Neural cell (in vitro differentiated cells): ENCODE data around the gene RBM19. TPM values are rescaled to one million over a fixed set of nuclear protein-coding genes. Genes with fewer than 3 reads are reported as not detected.

Experiments used
- H2AFZ ChIP-seq: fragments of 200-600, 300-800 bp; sonication (generic), shearing (Covaris generic); 2 replicates; pipeline ENCODE4 v1.6.0; 2014; ENCODE audit warnings: low read depth, mild to moderate bottlenecking, antibody characterized with exemption, low read length, moderate library complexity
- H3F3A ChIP-seq: fragments of 200-600 bp; shearing (Covaris generic); 2 replicates; pipeline ENCODE4 v1.6.1; 2016; ENCODE audit warnings: mild to moderate bottlenecking, moderate library complexity, mixed read lengths, antibody characterized with exemption, low read length; ENCODE audit not compliant: insufficient read depth, poor library complexity, severe bottlenecking
- H3K27ac ChIP-seq: fragments of 200-600, 300-800 bp; sonication (generic), shearing (Covaris generic); 2 replicates; pipeline ENCODE4 v1.5.1; 2014; ENCODE audit warnings: mild to moderate bottlenecking, low read length, moderate library complexity
- H3K27me3 ChIP-seq: fragments of 300-800, 200-600 bp; sonication (generic), shearing (Covaris generic); 2 replicates; pipeline ENCODE4 v1.6.0; 2014; ENCODE audit warnings: mild to moderate bottlenecking, low read depth, low read length, moderate library complexity; ENCODE audit not compliant: insufficient read depth
- H3K36me3 ChIP-seq: fragments of 300-800, 200-600 bp; sonication (generic), shearing (Covaris generic); 2 replicates; pipeline ENCODE4 v1.5.1; 2014; ENCODE audit warnings: mild to moderate bottlenecking, antibody characterized with exemption, low read length, moderate library complexity; ENCODE audit not compliant: insufficient read depth
- H3K4me2 ChIP-seq: fragments of 300-800, 200-600 bp; sonication (generic), shearing (Covaris generic); 2 replicates; pipeline ENCODE4 v1.6.0; 2014; ENCODE audit warnings: mild to moderate bottlenecking, low read length
- H3K4me3 ChIP-seq: fragments of 300-800, 200-600 bp; sonication (generic), shearing (Covaris generic); 2 replicates; pipeline ENCODE4 v1.5.1; 2014; ENCODE audit warnings: mild to moderate bottlenecking, low read length, moderate library complexity
- H3K79me2 ChIP-seq: fragments of 200-600 bp; shearing (Covaris generic); replicated peaks from 2 replicates; pipeline ENCODE4 v1.6.0; 2014; ENCODE audit warnings: mild to moderate bottlenecking, low read length, moderate library complexity; ENCODE audit not compliant: insufficient read depth
- H3K9ac ChIP-seq: fragments of 300-800, 200-600 bp; sonication (generic), shearing (Covaris generic); 2 replicates; pipeline ENCODE4 v1.6.1; 2016; ENCODE audit warnings: mild to moderate bottlenecking, low read length, mixed read lengths
- H3K9me2 ChIP-seq: fragments of 200-600 bp; shearing (Covaris generic); 2 replicates; pipeline ENCODE4 v1.6.1; 2016; ENCODE audit warnings: mild to moderate bottlenecking, low read length, mixed read lengths; ENCODE audit not compliant: insufficient read depth
- H3K9me3 ChIP-seq: fragments of 200-600, 300-800 bp; sonication (generic), shearing (Covaris generic); 2 replicates; pipeline ENCODE4 v1.6.1; 2016; ENCODE audit warnings: mild to moderate bottlenecking, mixed run types, low read length, moderate library complexity, mixed read lengths
- H4K20me1 ChIP-seq: fragments of 200-600 bp; shearing (Covaris generic); 2 replicates; pipeline ENCODE4 v1.6.1; 2016; ENCODE audit warnings: mild to moderate bottlenecking, mixed run types; ENCODE audit not compliant: insufficient read depth
- CTCF ChIP-seq: fragments of 450-650 bp; IDR thresholded peaks from 2 replicates; pipeline ENCODE4 v1.5.1; 2014; ENCODE audit warnings: antibody characterized with exemption, mild to moderate bottlenecking, moderate library complexity; ENCODE audit not compliant: poor library complexity, severe bottlenecking
- EP300 ChIP-seq: fragments of 450-650 bp; conservative IDR thresholded peaks from 2 replicates; pipeline ENCODE4 v1.6.1; 2014; ENCODE audit warnings: antibody characterized with exemption, mild to moderate bottlenecking, moderate library complexity; ENCODE audit not compliant: poor library complexity, severe bottlenecking
- EZH2 ChIP-seq: fragments of 200-600, 300-800 bp; shearing (Covaris generic), sonication (generic); IDR thresholded peaks from 2 replicates; pipeline ENCODE4 v1.6.1; 2014; ENCODE audit warnings: antibody characterized with exemption, low read length, borderline replicate concordance, mild to moderate bottlenecking; ENCODE audit not compliant: insufficient read depth, poor library complexity, severe bottlenecking
- MXI1 ChIP-seq: fragments of 450-650 bp; conservative IDR thresholded peaks from 2 replicates; pipeline ENCODE4 v1.6.1; 2014; ENCODE audit warnings: antibody characterized with exemption, mild to moderate bottlenecking; ENCODE audit not compliant: poor library complexity, severe bottlenecking
- POLR2AphosphoS5 ChIP-seq: IDR thresholded peaks from 2 replicates; pipeline ENCODE4 v1.6.1; 2012
- RAD21 ChIP-seq: fragments of 450-650 bp; conservative IDR thresholded peaks from 2 replicates; pipeline ENCODE4 v1.6.1; 2014; ENCODE audit warnings: antibody characterized with exemption, mild to moderate bottlenecking, moderate library complexity
- REST ChIP-seq: IDR thresholded peaks from 2 replicates; pipeline ENCODE4 v1.6.1; 2012; ENCODE audit warnings: borderline replicate concordance
- SMC3 ChIP-seq: fragments of 450-650 bp; conservative IDR thresholded peaks from 2 replicates; pipeline ENCODE4 v1.6.1; 2014; ENCODE audit warnings: antibody characterized with exemption, mild to moderate bottlenecking, moderate library complexity; ENCODE audit not compliant: poor library complexity
- TAF1 ChIP-seq: IDR thresholded peaks from 2 replicates; pipeline ENCODE4 v1.6.1; 2012; ENCODE audit warnings: low read depth
- polyA plus RNA-seq: library from polyadenylated mRNA; depleted of rRNA; stranded (reverse); fragments of >200 nt; gene quantifications from 2 replicates; pipeline ENCODE4 v1.2.3, GENCODE V29; 2014

RBM19 gene
- polyA plus RNA-seq, 1 donor from 2014 or later = 14.2 TPM

DNA sequence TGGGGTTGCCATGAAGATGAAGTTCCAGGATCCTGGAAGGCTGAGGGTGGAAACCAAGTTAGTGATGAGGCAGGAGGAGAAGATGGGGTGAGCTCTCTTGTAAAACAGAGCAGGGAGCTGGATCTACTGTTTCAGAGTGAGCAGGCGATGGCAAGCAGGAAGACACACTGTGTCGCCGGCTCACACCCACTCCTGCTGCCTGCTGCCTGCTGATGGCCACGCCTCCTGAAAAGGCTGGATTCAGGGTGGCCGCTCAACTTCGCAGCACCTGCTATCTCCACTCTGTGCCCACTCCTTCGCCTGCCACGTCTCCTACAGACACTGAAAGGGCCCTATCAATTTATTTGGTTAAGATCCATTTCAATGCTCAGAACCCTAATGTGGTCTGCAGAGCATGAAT, 96.1 kb downstream of the RBM19 start:
- TF ChIP-seq TAF1 = no peak
- TF ChIP-seq CTCF = no peak
- TF ChIP-seq SMC3 = no peak
- TF ChIP-seq RAD21 = no peak
- TF ChIP-seq POLR2AphosphoS5 = no peak
- TF ChIP-seq EZH2 = no peak
- TF ChIP-seq MXI1 = no peak
- no peak for TF ChIP-seq EP300
- TF ChIP-seq REST = no peak
- Histone ChIP-seq H3K4me3 (no peak overlapping the region), H3K36me3 (no peaks in the 10 kb centered on the region), H3K27me3 (no peaks in the 10 kb centered on the region), H3K9ac (no peak overlapping the region), H3F3A (no peaks in the 10 kb centered on the region), H3K9me2 (no peaks in the 10 kb centered on the region), H3K9me3 (no peaks in the 10 kb centered on the region), H3K79me2 (no peaks in the 10 kb centered on the region), H2AFZ (no peak overlapping the region), H3K27ac (no peak overlapping the region), H3K4me2 (no peak overlapping the region), H4K20me1 (no peaks in the 10 kb centered on the region)

DNA sequence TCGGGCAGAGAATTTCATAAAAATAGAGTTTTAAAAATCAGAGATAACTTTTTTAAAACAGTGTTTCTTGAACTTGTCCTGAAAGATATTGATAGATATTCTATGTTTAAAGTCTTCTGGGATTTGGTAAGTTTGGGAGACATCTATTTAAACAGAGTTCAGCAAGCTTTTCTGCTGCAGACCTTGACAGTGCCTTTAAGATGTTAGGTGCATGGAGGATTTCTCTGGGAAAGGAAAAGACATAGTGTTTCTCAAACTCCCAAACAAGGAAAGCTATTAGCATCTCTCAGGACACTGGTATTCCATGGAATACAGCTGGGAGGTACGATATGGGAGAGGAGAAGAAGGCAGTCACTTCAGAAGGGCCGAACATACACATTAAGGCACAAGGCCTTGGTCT, 97.8 kb downstream of the RBM19 start:
- Histone ChIP-seq H3K9me2 (no peaks in the 10 kb centered on the region), H3K27ac (no peak overlapping the region), H3K27me3 (no peaks in the 10 kb centered on the region), H3F3A (no peaks in the 10 kb centered on the region), H3K36me3 (no peaks in the 10 kb centered on the region), H3K4me2 (no peak overlapping the region), H2AFZ (no peak overlapping the region), H3K9ac (no peak overlapping the region), H3K9me3 (no peaks in the 10 kb centered on the region), H4K20me1 (no peaks in the 10 kb centered on the region), H3K4me3 (no peak overlapping the region), H3K79me2 (no peaks in the 10 kb centered on the region)
- TF ChIP-seq TAF1 (no peak), REST (no peak)
